CD4-positive, alpha-beta T cell treated with Interleukin-1 beta for 1 hour (primary cell): Measurements from ENCODE around the gene CPEB1.
"Not testable (repeated sequence)": the region's sequence is repeated elsewhere in the genome, so short reads cannot be mapped to it uniquely, and the experiment has no call there.

Source experiments
- DNase-seq, 2 donors: peaks; one replicate each; pipeline ENCODE4 v3.0.0-alpha.2; 2020 to 2022

Gene CPEB1

DNA sequence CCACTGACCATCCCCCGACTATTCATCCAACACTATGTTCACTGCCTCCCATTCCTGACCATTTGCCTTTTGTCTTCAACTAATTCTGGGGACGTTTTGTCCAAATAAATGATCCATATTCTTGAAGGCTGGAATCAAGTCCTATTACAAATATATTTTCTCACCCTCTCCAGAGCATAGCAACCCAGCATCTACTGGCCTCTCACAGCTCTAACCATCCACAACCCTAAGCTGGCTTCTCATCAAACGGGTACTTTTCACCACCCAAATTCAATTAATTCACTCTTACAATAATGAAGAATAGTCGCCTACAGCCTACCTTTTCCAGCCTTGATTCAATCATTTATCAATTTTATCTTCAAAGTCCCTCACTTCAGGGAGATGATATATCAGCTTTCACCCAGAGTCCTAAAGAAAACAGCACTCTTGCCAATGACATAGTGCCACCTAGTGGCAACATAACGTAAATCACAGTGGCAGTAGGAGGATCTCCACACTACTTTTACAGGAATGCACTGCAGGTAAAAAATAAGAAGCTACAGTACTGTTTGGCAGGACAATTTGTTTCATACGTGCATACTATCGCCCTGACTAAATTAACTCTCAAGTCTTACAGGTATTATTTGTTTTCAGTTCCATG is 144.3 kb downstream of the CPEB1 start:
- DNase-seq = peak in 1 of 2 donors; percentile 50

DNA sequence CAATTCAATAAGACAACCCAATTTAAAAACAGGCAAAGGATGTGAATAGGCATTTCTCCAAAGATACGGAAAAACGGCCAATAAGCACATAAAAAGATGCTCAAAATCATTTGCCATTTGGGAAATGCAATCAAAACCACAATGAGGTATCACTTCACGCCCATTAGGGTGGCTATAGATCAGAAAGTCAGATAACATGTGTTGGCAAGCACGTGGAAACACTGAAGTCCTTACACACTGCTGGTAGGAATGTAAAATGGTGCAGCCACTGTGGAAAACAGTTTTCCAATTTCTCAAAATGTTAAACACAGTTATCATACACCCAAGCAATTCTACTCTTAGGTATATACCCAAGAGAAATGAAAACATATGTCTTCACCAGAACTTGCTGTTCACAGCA is 146.4 kb downstream of the CPEB1 start:
- DNase-seq = not testable (repeated sequence)

DNA sequence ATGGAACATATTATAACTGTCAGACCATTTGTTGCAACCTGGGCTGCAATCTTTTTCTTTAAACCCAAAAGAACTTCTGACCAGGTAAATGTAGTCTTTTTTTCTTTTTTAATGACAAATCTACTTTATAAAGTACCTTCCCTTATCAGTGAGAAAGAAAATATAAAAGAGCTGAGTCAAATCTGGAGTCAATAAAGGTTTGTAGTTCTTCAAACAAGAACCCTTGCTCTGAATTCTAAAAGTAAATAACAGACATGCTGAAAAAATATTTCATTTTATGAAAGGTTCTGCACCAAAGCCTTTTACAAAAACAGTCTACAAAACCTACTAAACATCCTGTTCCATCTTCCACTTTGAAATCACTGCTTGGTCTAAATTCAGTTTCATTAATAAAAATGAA is 149.2 kb downstream of the CPEB1 start:
- not testable (repeated sequence) for DNase-seq
